ENCODE measurements around the gene ARSK. TPM values are rescaled to one million over a fixed set of nuclear protein-coding genes. Genes with fewer than 3 reads are reported as not detected.

Gene ARSK
- total RNA-seq, 1 experiment from 2014 or later: 6.0 TPM

DNA sequence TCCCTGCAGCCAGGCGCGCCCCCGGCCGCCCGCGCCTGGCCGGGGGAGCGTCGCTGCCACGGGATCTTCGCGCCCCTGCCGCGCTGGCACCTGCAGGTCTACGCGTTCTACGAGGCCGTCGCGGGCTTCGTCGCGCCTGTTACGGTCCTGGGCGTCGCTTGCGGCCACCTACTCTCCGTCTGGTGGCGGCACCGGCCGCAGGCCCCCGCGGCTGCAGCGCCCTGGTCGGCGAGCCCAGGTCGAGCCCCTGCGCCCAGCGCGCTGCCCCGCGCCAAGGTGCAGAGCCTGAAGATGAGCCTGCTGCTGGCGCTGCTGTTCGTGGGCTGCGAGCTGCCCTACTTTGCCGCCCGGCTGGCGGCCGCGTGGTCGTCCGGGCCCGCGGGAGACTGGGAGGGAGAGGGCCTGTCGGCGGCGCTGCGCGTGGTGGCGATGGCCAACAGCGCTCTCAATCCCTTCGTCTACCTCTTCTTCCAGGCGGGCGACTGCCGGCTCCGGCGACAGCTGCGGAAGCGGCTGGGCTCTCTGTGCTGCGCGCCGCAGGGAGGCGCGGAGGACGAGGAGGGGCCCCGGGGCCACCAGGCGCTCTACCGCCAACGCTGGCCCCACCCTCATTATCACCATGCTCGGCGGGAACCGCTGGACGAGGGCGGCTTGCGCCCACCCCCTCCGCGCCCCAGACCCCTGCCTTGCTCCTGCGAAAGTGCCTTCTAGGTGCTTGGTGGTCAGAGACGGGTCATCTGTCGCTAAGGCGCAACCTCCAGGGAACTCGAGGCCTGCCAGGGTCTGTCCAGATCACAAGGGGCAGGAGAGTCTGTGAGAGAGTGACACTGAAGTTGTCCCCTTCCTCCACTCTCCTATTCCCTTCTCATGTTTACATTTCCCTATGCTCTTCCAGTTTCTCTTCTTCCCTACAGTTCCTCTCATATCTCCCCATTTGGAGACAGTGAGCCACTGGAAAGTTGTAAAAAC, 66.3 kb downstream of the ARSK start:
- DNase-seq (ENCODE audit: low spot score): peak; percentile 27
- CTCF ChIA-PET: no interaction called here

DNA sequence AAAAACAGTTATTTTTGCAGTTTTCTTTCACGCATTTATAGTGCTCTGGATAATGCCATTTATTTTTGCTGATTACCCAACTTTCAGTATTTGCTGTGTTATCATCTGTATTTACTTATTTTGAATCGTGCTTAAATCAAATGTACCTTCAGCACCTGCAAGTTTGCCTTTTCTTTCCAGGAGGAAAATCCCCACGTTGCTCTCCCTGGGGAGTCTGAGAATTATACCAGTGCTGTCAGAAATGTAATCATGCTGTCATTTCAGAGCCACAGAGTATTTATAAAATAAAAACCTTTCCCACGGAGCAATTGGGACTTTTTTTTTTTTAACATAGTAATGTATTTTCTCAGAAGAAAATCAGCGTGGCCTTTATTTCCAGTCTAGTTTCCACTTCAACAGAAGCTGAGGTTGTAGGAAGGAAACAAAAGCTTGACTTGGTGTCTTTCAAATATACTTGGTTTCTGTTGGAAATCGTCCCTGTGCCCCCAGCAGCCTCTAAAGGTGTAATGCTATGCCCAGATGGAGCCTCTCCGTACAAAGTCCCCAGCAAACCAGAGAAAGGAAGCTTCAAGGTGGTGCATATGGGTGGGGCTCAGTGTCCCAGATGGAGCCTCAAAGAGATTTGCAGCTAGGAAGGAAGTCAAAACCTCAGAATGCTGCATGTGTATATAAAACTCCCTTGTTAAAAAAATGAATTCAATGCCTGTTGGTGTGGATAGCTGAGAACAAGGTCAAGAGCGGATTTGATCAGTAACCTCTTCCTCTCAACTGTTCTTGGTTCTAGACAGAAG, 67.1 kb downstream of the ARSK start:
- TF ChIP-seq, protein P1, sequence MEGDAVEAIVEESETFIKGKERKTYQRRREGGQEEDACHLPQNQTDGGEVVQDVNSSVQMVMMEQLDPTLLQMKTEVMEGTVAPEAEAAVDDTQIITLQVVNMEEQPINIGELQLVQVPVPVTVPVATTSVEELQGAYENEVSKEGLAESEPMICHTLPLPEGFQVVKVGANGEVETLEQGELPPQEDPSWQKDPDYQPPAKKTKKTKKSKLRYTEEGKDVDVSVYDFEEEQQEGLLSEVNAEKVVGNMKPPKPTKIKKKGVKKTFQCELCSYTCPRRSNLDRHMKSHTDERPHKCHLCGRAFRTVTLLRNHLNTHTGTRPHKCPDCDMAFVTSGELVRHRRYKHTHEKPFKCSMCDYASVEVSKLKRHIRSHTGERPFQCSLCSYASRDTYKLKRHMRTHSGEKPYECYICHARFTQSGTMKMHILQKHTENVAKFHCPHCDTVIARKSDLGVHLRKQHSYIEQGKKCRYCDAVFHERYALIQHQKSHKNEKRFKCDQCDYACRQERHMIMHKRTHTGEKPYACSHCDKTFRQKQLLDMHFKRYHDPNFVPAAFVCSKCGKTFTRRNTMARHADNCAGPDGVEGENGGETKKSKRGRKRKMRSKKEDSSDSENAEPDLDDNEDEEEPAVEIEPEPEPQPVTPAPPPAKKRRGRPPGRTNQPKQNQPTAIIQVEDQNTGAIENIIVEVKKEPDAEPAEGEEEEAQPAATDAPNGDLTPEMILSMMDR (conservative IDR thresholded peaks at IDR 0.05; ENCODE audit: low read depth, low read length): no peak
- TF ChIP-seq EZH2 (IDR thresholded peaks at IDR 0.05; ENCODE audit: borderline replicate concordance, low read depth, low read length, poor library complexity, severe bottlenecking): no peak
- Histone ChIP-seq H3K4me1 (ENCODE audit: insufficient read depth, low read length, poor library complexity, severe bottlenecking) (no peaks in the 10 kb centered on the region), H3K27me3 (replicated peaks; ENCODE audit: insufficient read depth, low read depth, low read length, poor library complexity) (peaks cover 16% of the 10 kb centered on the region), H3K4me3 (ENCODE audit: low read depth, low read length, poor library complexity, severe bottlenecking) (no peak overlapping the region), H3K27ac (ENCODE audit: low read depth, low read length, poor library complexity, severe bottlenecking) (no peak overlapping the region), H3K9me3 (ENCODE audit: low read depth, low read length, poor library complexity, severe bottlenecking) (no peaks in the 10 kb centered on the region), H3K36me3 (ENCODE audit: insufficient read depth, low read length, poor library complexity, severe bottlenecking) (no peaks in the 10 kb centered on the region)
- no peak for DNase-seq (ENCODE audit: low spot score)
- intact Hi-C loops (cut with micrococcal nuclease; ENCODE audit: unreplicated experiment): no loop called here
- CTCF ChIA-PET: no interaction called here
- BruUV-seq (replicated peaks): no TSS peak
- POLR2A ChIA-PET (ENCODE audit: low non-redundant PET): no interaction called here

More for the DNA sequence above, 66.3 kb downstream of the ARSK start:
- Histone ChIP-seq H3K36me3 (ENCODE audit: insufficient read depth, low read length, poor library complexity, severe bottlenecking) (no peaks in the 10 kb centered on the region), H3K27me3 (replicated peaks; ENCODE audit: insufficient read depth, low read depth, low read length, poor library complexity) (peaks cover 16% of the 10 kb centered on the region), H3K9me3 (ENCODE audit: low read depth, low read length, poor library complexity, severe bottlenecking) (no peaks in the 10 kb centered on the region), H3K4me3 (ENCODE audit: low read depth, low read length, poor library complexity, severe bottlenecking) (peak overlapping the region; percentile 43), H3K4me1 (ENCODE audit: insufficient read depth, low read length, poor library complexity, severe bottlenecking) (no peaks in the 10 kb centered on the region), H3K27ac (ENCODE audit: low read depth, low read length, poor library complexity, severe bottlenecking) (no peak overlapping the region)
- no TSS peak for BruUV-seq (replicated peaks)
- POLR2A ChIA-PET (ENCODE audit: low non-redundant PET): no interaction called here
- TF ChIP-seq, protein P1 (conservative IDR thresholded peaks at IDR 0.05; ENCODE audit: low read depth, low read length): no peak
- TF ChIP-seq EZH2 (IDR thresholded peaks at IDR 0.05; ENCODE audit: borderline replicate concordance, low read depth, low read length, poor library complexity, severe bottlenecking): no peak
- intact Hi-C loops (cut with micrococcal nuclease; ENCODE audit: unreplicated experiment): no loop called here

DNA sequence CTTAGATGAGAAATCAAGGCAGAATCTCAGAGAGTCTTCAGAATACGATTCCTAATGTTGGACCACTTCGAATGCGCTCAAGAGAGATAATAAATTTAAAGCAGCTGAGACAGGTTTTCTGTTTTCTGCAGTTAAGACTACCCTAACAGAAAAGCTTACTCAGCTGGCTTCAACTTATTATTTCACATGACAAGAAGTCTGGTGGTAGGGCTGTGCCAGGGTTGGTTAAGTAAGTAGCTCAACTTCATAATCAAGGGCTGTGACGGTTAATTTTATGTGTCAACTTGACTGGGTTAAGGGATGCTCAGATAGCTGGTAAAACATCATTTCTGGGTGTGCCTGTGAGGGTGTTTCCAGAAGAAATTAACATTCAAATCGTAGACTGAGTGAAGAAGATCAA, 68.8 kb downstream of the ARSK start:
- DNase-seq (ENCODE audit: low spot score): no peak
- intact Hi-C loops (cut with micrococcal nuclease; ENCODE audit: unreplicated experiment): no loop called here
- no TSS peak for BruUV-seq (replicated peaks)
- Histone ChIP-seq H3K27ac (ENCODE audit: low read depth, low read length, poor library complexity, severe bottlenecking) (no peak overlapping the region), H3K9me3 (ENCODE audit: low read depth, low read length, poor library complexity, severe bottlenecking) (no peaks in the 10 kb centered on the region), H3K36me3 (ENCODE audit: insufficient read depth, low read length, poor library complexity, severe bottlenecking) (no peaks in the 10 kb centered on the region), H3K4me3 (ENCODE audit: low read depth, low read length, poor library complexity, severe bottlenecking) (no peak overlapping the region), H3K4me1 (ENCODE audit: insufficient read depth, low read length, poor library complexity, severe bottlenecking) (no peaks in the 10 kb centered on the region), H3K27me3 (replicated peaks; ENCODE audit: insufficient read depth, low read depth, low read length, poor library complexity) (peaks cover 16% of the 10 kb centered on the region)
- ChIA-PET CTCF (no interaction called here), POLR2A (ENCODE audit: low non-redundant PET) (interaction anchor here (0.6 kb wide), 1 partner anchor 25 kb away, joined by 3 read pairs; no protein-coding TSS in a partner anchor)
- TF ChIP-seq, protein P1 (conservative IDR thresholded peaks at IDR 0.05; ENCODE audit: low read depth, low read length): no peak
- TF ChIP-seq EZH2 (IDR thresholded peaks at IDR 0.05; ENCODE audit: borderline replicate concordance, low read depth, low read length, poor library complexity, severe bottlenecking): no peak
